Measurements from ENCODE around the gene SLC9A9. TPM values are rescaled to one million over a fixed set of nuclear protein-coding genes. Genes with fewer than 3 reads are reported as not detected.
"Not testable (repeated sequence)": the region's sequence is repeated elsewhere in the genome, so short reads cannot be mapped to it uniquely, and the experiment has no call there.

Gene SLC9A9
- polyA plus RNA-seq, 1 donor (not counting 4 experiments of a cell fraction or from before 2014, with no cell fraction given), result 5.2 TPM

GRCh38 chr3:143875546-143875945 lies 27.3 kb upstream of the SLC9A9 start:
- Histone ChIP-seq H3K36me3 (ENCODE audit: control insufficient read depth in 2 of 2, extremely low read depth in 1 of 2, insufficient read depth in 2 of 2, low read length in 2 of 2) (no peaks in the 10 kb centered on the region), H4K20me1 (ENCODE audit: control insufficient read depth, extremely low read depth, insufficient read depth, low read length) (no peaks in the 10 kb centered on the region), H3K4me3 (ENCODE audit: control insufficient read depth in 2 of 3, extremely low read depth in 1 of 3, insufficient read depth in 2 of 3, low read depth in 1 of 3, low read length in 3 of 3) (no peak overlapping the region), H3K9me3 (ENCODE audit: control insufficient read depth, low read depth, low read length) (no peaks in the 10 kb centered on the region), H3K4me1 (ENCODE audit: control insufficient read depth, extremely low read depth, insufficient read depth, low read length) (no peaks in the 10 kb centered on the region), H3K27ac (ENCODE audit: control insufficient read depth, insufficient read depth, low read length) (no peak overlapping the region), H3K9ac (ENCODE audit: control insufficient read depth, extremely low read depth, insufficient read depth, low read length) (no peak overlapping the region), H3K27me3 (ENCODE audit: control insufficient read depth, extremely low read depth, insufficient read depth, low read length) (no peaks in the 10 kb centered on the region), H2AFZ (ENCODE audit: control insufficient read depth, low read length) (no peak overlapping the region), H3K9me1 (ENCODE audit: control insufficient read depth, extremely low read depth, insufficient read depth, low read length) (no peaks in the 10 kb centered on the region), H3K79me2 (ENCODE audit: control insufficient read depth, insufficient read depth, low read length) (no peaks in the 10 kb centered on the region), H3K4me2 (ENCODE audit: control insufficient read depth, extremely low read depth, insufficient read depth, low read depth, low read length) (no peak overlapping the region)
- no peak for FAIRE-seq
- dilution Hi-C loops (cut with MboI; ENCODE audit: extremely low pct_ligation_motif_present, low sequenced_read_pairs), result no loop called here
- no peak for TF ChIP-seq CTCF (optimal IDR thresholded peaks at IDR 0.05 in 1 of 3, IDR thresholded peaks at IDR 0.05 in 1 of 3, conservative IDR thresholded peaks at IDR 0.05 in 1 of 3; ENCODE audit: extremely low read depth in 1 of 3, insufficient read depth in 2 of 3, low read length in 3 of 3)
- no peak for TF ChIP-seq EZH2 (IDR thresholded peaks at IDR 0.05; ENCODE audit: low read length)
- no peak for DNase-seq (ENCODE audit: low read depth, low spot score)

GRCh38 chr3:143873553-143873952 lies 25.3 kb upstream of the SLC9A9 start:
- H3K36me3 ChIP-seq (ENCODE audit: control insufficient read depth in 2 of 2, extremely low read depth in 1 of 2, insufficient read depth in 2 of 2, low read length in 2 of 2); H3K79me2 ChIP-seq (ENCODE audit: control insufficient read depth, insufficient read depth, low read length); H3K27me3 ChIP-seq (ENCODE audit: control insufficient read depth, extremely low read depth, insufficient read depth, low read length); H2AFZ ChIP-seq (ENCODE audit: control insufficient read depth, low read length); H3K9me1 ChIP-seq (ENCODE audit: control insufficient read depth, extremely low read depth, insufficient read depth, low read length); FAIRE-seq; H3K4me2 ChIP-seq (ENCODE audit: control insufficient read depth, extremely low read depth, insufficient read depth, low read depth, low read length); DNase-seq (ENCODE audit: low read depth, low spot score); H3K27ac ChIP-seq (ENCODE audit: control insufficient read depth, insufficient read depth, low read length); H3K4me1 ChIP-seq (ENCODE audit: control insufficient read depth, extremely low read depth, insufficient read depth, low read length); H4K20me1 ChIP-seq (ENCODE audit: control insufficient read depth, extremely low read depth, insufficient read depth, low read length); H3K9ac ChIP-seq (ENCODE audit: control insufficient read depth, extremely low read depth, insufficient read depth, low read length); H3K4me3 ChIP-seq (ENCODE audit: control insufficient read depth in 2 of 3, extremely low read depth in 1 of 3, insufficient read depth in 2 of 3, low read depth in 1 of 3, low read length in 3 of 3); dilution Hi-C loops (cut with MboI; ENCODE audit: extremely low pct_ligation_motif_present, low sequenced_read_pairs); H3K9me3 ChIP-seq (ENCODE audit: control insufficient read depth, low read depth, low read length): not testable (repeated sequence)

- H3K36me3 ChIP-seq (ENCODE audit: control insufficient read depth in 2 of 2, extremely low read depth in 1 of 2, insufficient read depth in 2 of 2, low read length in 2 of 2), result no peaks in the 10 kb centered on the region
Observed at GRCh38 chr3:143865302-143865701, 17.0 kb upstream of the SLC9A9 start.

More at GRCh38 chr3:143865302-143865701, 17.0 kb upstream of the SLC9A9 start:
- no peaks in the 10 kb centered on the region for H3K9me3 ChIP-seq (ENCODE audit: control insufficient read depth, low read depth, low read length)
- no peak overlapping the region for H3K4me2 ChIP-seq (ENCODE audit: control insufficient read depth, extremely low read depth, insufficient read depth, low read depth, low read length)
- no peak overlapping the region for H3K4me3 ChIP-seq (ENCODE audit: control insufficient read depth in 2 of 3, extremely low read depth in 1 of 3, insufficient read depth in 2 of 3, low read depth in 1 of 3, low read length in 3 of 3)
- dilution Hi-C loops (cut with MboI; ENCODE audit: extremely low pct_ligation_motif_present, low sequenced_read_pairs), result no loop called here
- DNase-seq (ENCODE audit: low read depth, low spot score) (no peak), FAIRE-seq (no peak)
- no peak overlapping the region for H2AFZ ChIP-seq (ENCODE audit: control insufficient read depth, low read length)
- H4K20me1 ChIP-seq (ENCODE audit: control insufficient read depth, extremely low read depth, insufficient read depth, low read length), result no peaks in the 10 kb centered on the region
- H3K79me2 ChIP-seq (ENCODE audit: control insufficient read depth, insufficient read depth, low read length), result no peaks in the 10 kb centered on the region
- no peaks in the 10 kb centered on the region for H3K27me3 ChIP-seq (ENCODE audit: control insufficient read depth, extremely low read depth, insufficient read depth, low read length)
- no peak overlapping the region for H3K9ac ChIP-seq (ENCODE audit: control insufficient read depth, extremely low read depth, insufficient read depth, low read length)
- H3K4me1 ChIP-seq (ENCODE audit: control insufficient read depth, extremely low read depth, insufficient read depth, low read length), result no peaks in the 10 kb centered on the region
- no peak overlapping the region for H3K27ac ChIP-seq (ENCODE audit: control insufficient read depth, insufficient read depth, low read length)
- no peaks in the 10 kb centered on the region for H3K9me1 ChIP-seq (ENCODE audit: control insufficient read depth, extremely low read depth, insufficient read depth, low read length)
- TF ChIP-seq CTCF (optimal IDR thresholded peaks at IDR 0.05 in 1 of 3, IDR thresholded peaks at IDR 0.05 in 1 of 3, conservative IDR thresholded peaks at IDR 0.05 in 1 of 3; ENCODE audit: extremely low read depth in 1 of 3, insufficient read depth in 2 of 3, low read length in 3 of 3), result no peak
- TF ChIP-seq EZH2 (IDR thresholded peaks at IDR 0.05; ENCODE audit: low read length), result no peak

All from keratinocyte (primary cell).